ENCODE results near the gene CABP7.

CABP7 gene

GRCh38 chr22:29780748-29781676, 61.2 kb downstream of the CABP7 start:
- DNase-seq = no peak

Data from activated CD4-positive, alpha-beta T cell treated with anti-CD3 and anti-CD28 coated beads, Interleukin-10, Interleukin-2, amounts not matched to agents 100 ng/mL and 50 ng/mL, durations not matched to agents 16 hours and 8 hours (primary cell).